Activated CD4-positive, alpha-beta T cell treated with anti-CD3 and anti-CD28 coated beads for 36 hours (primary cell): ENCODE results near the gene BCR. TPM values are rescaled to one million over a fixed set of nuclear protein-coding genes. Genes with fewer than 3 reads are reported as not detected.
"Not testable (repeated sequence)": the region's sequence is repeated elsewhere in the genome, so short reads cannot be mapped to it uniquely, and the experiment has no call there.

Experiments used
- ATAC-seq: fragments of 200-7000 bp; cut with Tn5 transposase; one replicate; pipeline ENCODE4 v1.10.0; 2021; ENCODE audit warnings: mild to moderate bottlenecking, moderate library complexity
- CTCF ChIA-PET: fragments of 350-600 bp; sonication (Branson Sonifier 250); formaldehyde crosslinking; loops from one replicate; lab custom pipeline; 2021; ENCODE audit warnings: antibody characterized with exemption; lab: Charles Lee
- POLR2A ChIA-PET: fragments of 350-600 bp; sonication (Branson Sonifier 250); formaldehyde crosslinking; loops from one replicate; lab custom pipeline; 2021; ENCODE audit warnings: antibody characterized with exemption, inconsistent platforms; lab: Charles Lee
- DNase-seq: peaks from one replicate; pipeline ENCODE4 v3.0.0-alpha.2; 2020
- H3K27ac Mint-ChIP-seq: one replicate; pipeline ENCODE4 v1.8.0; 2021; ENCODE audit warnings: mixed read lengths
- H3K27me3 Mint-ChIP-seq: one replicate; pipeline ENCODE4 v1.8.0; 2021; ENCODE audit warnings: mixed read lengths
- H3K36me3 Mint-ChIP-seq: one replicate; pipeline ENCODE4 v1.8.0; 2021; ENCODE audit warnings: low read depth, mixed read lengths
- H3K4me1 Mint-ChIP-seq: one replicate; pipeline ENCODE4 v1.8.0; 2021; ENCODE audit warnings: mixed read lengths
- H3K4me3 Mint-ChIP-seq: one replicate; pipeline ENCODE4 v1.8.0; 2021; ENCODE audit warnings: mild to moderate bottlenecking, moderate library complexity, mixed read lengths
- H3K9me3 Mint-ChIP-seq: one replicate; pipeline ENCODE4 v1.8.0; 2021; ENCODE audit warnings: low read depth, mixed read lengths
- intact Hi-C, 2 experiments: fragments of 100-400 bp; cut with DNase I in 1 of 2; cut with micrococcal nuclease in 1 of 2; formaldehyde crosslinking; loops; one replicate each; pipeline versions ENCODE4 v1.14.2 to v1.15.1; 2022 to 2024; cut with DNase I, micrococcal nuclease
- total RNA-seq, 2 experiments: library from RNA; stranded (reverse); gene quantifications; one replicate each; pipeline ENCODE4 v1.2.3, GENCODE V29; 2021

BCR gene
- total RNA-seq, 2 experiments from 2014 or later = 45.5 to 58.0 TPM

- no peak overlapping the region for H3K4me3 Mint-ChIP-seq
- H3K9me3 Mint-ChIP-seq = no peaks in the 10 kb centered on the region
- POLR2A ChIA-PET = interaction anchor here (0.6 kb wide), 1 partner anchor 114 kb away, joined by 3 read pairs; no protein-coding TSS in a partner anchor
- intact Hi-C loops = no loop called here
- CTCF ChIA-PET = interaction anchor here (1.2 kb wide), 1 partner anchor 140 kb away, joined by 3 read pairs; no protein-coding TSS in a partner anchor
- H3K36me3 Mint-ChIP-seq = peaks cover 7% of the 10 kb centered on the region
- H3K4me1 Mint-ChIP-seq = no peaks in the 10 kb centered on the region
- H3K27ac Mint-ChIP-seq = no peak overlapping the region
- ATAC-seq (no peak), DNase-seq (no peak)
- no peaks in the 10 kb centered on the region for H3K27me3 Mint-ChIP-seq
These were observed 133.7 kb downstream of the BCR start for GRCh38 chr22:23313791-23314567.

- ChIA-PET POLR2A (no interaction called here), CTCF (interaction anchor here (0.6 kb wide), 1 partner anchor 226 kb away, joined by 3 read pairs; no protein-coding TSS in a partner anchor)
- Mint-ChIP-seq H3K9me3 (no peaks in the 10 kb centered on the region), H3K27me3 (no peaks in the 10 kb centered on the region), H3K27ac (no peak overlapping the region), H3K4me3 (no peak overlapping the region), H3K4me1 (no peaks in the 10 kb centered on the region), H3K36me3 (peaks cover 7% of the 10 kb centered on the region)
- DNase-seq (peak; percentile 65), ATAC-seq (no peak)
- intact Hi-C loops = loop anchor here (1.0 kb wide), 3 partner anchors 61 to 224 kb away; no protein-coding TSS in a partner anchor
These were observed 135.1 kb downstream of the BCR start for GRCh38 chr22:23315341-23315917.

GRCh38 chr22:23316596-23316995 is 136.3 kb downstream of the BCR start:
- H3K9me3 Mint-ChIP-seq, H3K4me1 Mint-ChIP-seq, H3K36me3 Mint-ChIP-seq, intact Hi-C loops, H3K27ac Mint-ChIP-seq, POLR2A ChIA-PET, ATAC-seq, H3K4me3 Mint-ChIP-seq, H3K27me3 Mint-ChIP-seq, DNase-seq, CTCF ChIA-PET: not testable (repeated sequence)

GRCh38 chr22:23318316-23318715 is 138.0 kb downstream of the BCR start:
- H3K9me3 Mint-ChIP-seq, H3K4me1 Mint-ChIP-seq, DNase-seq, H3K27me3 Mint-ChIP-seq, intact Hi-C loops, H3K36me3 Mint-ChIP-seq, ATAC-seq, CTCF ChIA-PET, H3K4me3 Mint-ChIP-seq, POLR2A ChIA-PET, H3K27ac Mint-ChIP-seq: not testable (repeated sequence)

GRCh38 chr22:23322497-23323080 is 142.3 kb downstream of the BCR start:
- DNase-seq, H3K9me3 Mint-ChIP-seq, H3K27me3 Mint-ChIP-seq, POLR2A ChIA-PET, H3K36me3 Mint-ChIP-seq, H3K4me3 Mint-ChIP-seq, H3K27ac Mint-ChIP-seq, ATAC-seq: not testable (repeated sequence)
- intact Hi-C loops = loop anchor here in 1 of 2 experiments (2.0 kb wide), 1 partner anchor 64 kb away; no protein-coding TSS in a partner anchor
- peaks cover 11% of the 10 kb centered on the region for H3K4me1 Mint-ChIP-seq
- CTCF ChIA-PET = interaction anchor here (1.1 kb wide), 1 partner anchor 63 kb away, joined by 8 read pairs; no protein-coding TSS in a partner anchor

GRCh38 chr22:23323960-23324688 is 143.8 kb downstream of the BCR start:
- H3K4me3 Mint-ChIP-seq, POLR2A ChIA-PET, DNase-seq, H3K27me3 Mint-ChIP-seq, H3K9me3 Mint-ChIP-seq, H3K36me3 Mint-ChIP-seq, H3K27ac Mint-ChIP-seq: not testable (repeated sequence)
- ATAC-seq = peak; percentile 98
- intact Hi-C loops = loop anchor here in 1 of 2 experiments (2.0 kb wide), 1 partner anchor 63 kb away; no protein-coding TSS in a partner anchor
- H3K4me1 Mint-ChIP-seq = peaks cover 11% of the 10 kb centered on the region
- CTCF ChIA-PET = interaction anchor here (0.7 to 1.2 kb wide), 3 partner anchors 62 to 364 kb away, joined by 3 to 6 read pairs (median 6); no protein-coding TSS in a partner anchor

- Mint-ChIP-seq H3K36me3 (no peaks in the 10 kb centered on the region), H3K9me3 (no peaks in the 10 kb centered on the region), H3K27ac (no peak overlapping the region), H3K4me3 (no peak overlapping the region), H3K4me1 (peaks cover 11% of the 10 kb centered on the region), H3K27me3 (no peaks in the 10 kb centered on the region)
- DNase-seq = no peak
- ChIA-PET CTCF (no interaction called here), POLR2A (no interaction called here)
- no peak for ATAC-seq
- intact Hi-C loops = no loop called here
These were observed 144.9 kb downstream of the BCR start for GRCh38 chr22:23325183-23325582.

- H3K9me3 Mint-ChIP-seq, POLR2A ChIA-PET, DNase-seq, H3K4me3 Mint-ChIP-seq, H3K27ac Mint-ChIP-seq, intact Hi-C loops, H3K4me1 Mint-ChIP-seq, H3K36me3 Mint-ChIP-seq, H3K27me3 Mint-ChIP-seq, CTCF ChIA-PET: not testable (repeated sequence)
- peak; percentile 42 for ATAC-seq
These were observed 153.5 kb downstream of the BCR start for GRCh38 chr22:23333822-23334221.

- POLR2A ChIA-PET, ATAC-seq, intact Hi-C loops, H3K9me3 Mint-ChIP-seq, H3K27me3 Mint-ChIP-seq, DNase-seq, H3K27ac Mint-ChIP-seq, H3K36me3 Mint-ChIP-seq, H3K4me3 Mint-ChIP-seq, H3K4me1 Mint-ChIP-seq, CTCF ChIA-PET: not testable (repeated sequence)
These were observed 157.4 kb downstream of the BCR start for GRCh38 chr22:23337672-23338071.

GRCh38 chr22:23341942-23342695 is 161.8 kb downstream of the BCR start:
- H3K27ac Mint-ChIP-seq, ATAC-seq, H3K9me3 Mint-ChIP-seq, DNase-seq, POLR2A ChIA-PET, H3K4me1 Mint-ChIP-seq, H3K4me3 Mint-ChIP-seq, intact Hi-C loops, CTCF ChIA-PET, H3K36me3 Mint-ChIP-seq, H3K27me3 Mint-ChIP-seq: not testable (repeated sequence)
